Stomach (tissue), 9 donors: ENCODE measurements around the gene ABCG5. TPM values are rescaled to one million over a fixed set of nuclear protein-coding genes. Genes with fewer than 3 reads are reported as not detected.

Source experiments
- DNase-seq, 2 donors: peaks; one replicate each; pipeline versions ENCODE4 v3.0.0 to v3.0.0-alpha.2; 2013 to 2019
- H3K27ac ChIP-seq, 5 donors: fragments of 200-600 bp in 4 of 5; sonication (generic) in 4 of 5; one replicate each; pipeline ENCODE4 v1.5.1; 2013 to 2019; ENCODE audit warnings: mild to moderate bottlenecking in 1 of 5, moderate library complexity in 1 of 5
- H3K27me3 ChIP-seq, 3 donors: fragments of 200-600 bp; sonication (generic); one replicate each; pipeline ENCODE4 v1.5.1; 2017 to 2019; ENCODE audit warnings: mixed run types in 1 of 3
- H3K36me3 ChIP-seq, 4 donors: fragments of 200-600 bp; sonication (generic); 1 replicate in 3 of 4; 2 replicates in 1 of 4; pipeline ENCODE4 v1.5.1; 2016 to 2019
- H3K4me1 ChIP-seq, 4 donors: fragments of 200-600 bp; sonication (generic); one replicate each; pipeline ENCODE4 v1.5.1; 2016 to 2019
- H3K4me3 ChIP-seq, 4 donors: fragments of 200-600 bp; sonication (generic) in 3 of 4; one replicate each; pipeline ENCODE4 v1.5.1; 2016 to 2019; ENCODE audit warnings: mild to moderate bottlenecking in 1 of 4
- H3K9me3 ChIP-seq, 4 donors: fragments of 200-600 bp; sonication (generic); one replicate each; pipeline ENCODE4 v1.5.1; 2016 to 2019
- CTCF ChIP-seq, 7 experiments: fragments of 450-650 bp in 4 of 7; fragments of 200-600 bp in 3 of 7; sonication (generic) in 3 of 7; IDR thresholded peaks; one replicate each; pipeline ENCODE4 v1.5.1; 2016 to 2019; ENCODE audit warnings: antibody characterized with exemption in 7 of 7, control low read depth in 2 of 7, mild to moderate bottlenecking in 1 of 7
- EP300 ChIP-seq: sonication (generic); formaldehyde crosslinking; IDR thresholded peaks from one replicate; pipeline ENCODE4 v1.6.1; 2017; ENCODE audit warnings: antibody characterized with exemption
- POLR2A ChIP-seq, 4 donors: fragments of 450-650 bp; IDR thresholded peaks; one replicate each; pipeline ENCODE4 v1.6.1; 2016; ENCODE audit warnings: antibody characterized with exemption in 4 of 4, control low read depth in 2 of 4, mild to moderate bottlenecking in 1 of 4, moderate library complexity in 1 of 4
- POLR2AphosphoS5 ChIP-seq, 3 donors: sonication (generic); formaldehyde crosslinking; IDR thresholded peaks; one replicate each; pipeline ENCODE4 v1.6.1; 2016; ENCODE audit warnings: antibody characterized with exemption in 3 of 3
- WGBS, 5 donors: extraction: QIAGEN DNeasy Blood & Tissue Kit in 3 of 5; methylation state at CpG; one replicate each; pipeline versions ENCODE4 v1.1.5 to v1.1.7; 2013 to 2018; 5-methylcytosine and 5-hydroxymethylcytosine counted together
- intact Hi-C: fragments of 100-400 bp; cut with DNase I; formaldehyde crosslinking; loops from one replicate; pipeline ENCODE4 v1.15.1; 2023; ENCODE audit warnings: low total_unique reads
- polyA plus RNA-seq, 3 donors: library from polyadenylated mRNA; stranded (reverse); fragments of 200-250 nt; gene quantifications; one replicate each; pipeline ENCODE4 v1.2.3, GENCODE V29; 2013
- total RNA-seq, 5 donors: library from RNA; depleted of rRNA; stranded (reverse); fragments of >200 nt; gene quantifications; one replicate each; pipeline versions ENCODE4 v1.1.0 to v1.2.3, GENCODE V29; 2014 to 2016
- donor health status: healthy with polysubstance abuse.
- donor health status: Bipolar disorder and iron deficiency.
- donor health status: healthy.

Gene ABCG5
- total and polyA plus RNA-seq, 8 donors, result 0.92 TPM; not detected in 7

GRCh38 chr2:43812947-43813346 is 25.7 kb downstream of the ABCG5 start:
- DNase-seq, result no peak
- intact Hi-C loops, result no loop called here
- Histone ChIP-seq H3K9me3 (no peaks in the 10 kb centered on the region), H3K4me1 (peaks cover 0 to under 1% (median 0%) of the 10 kb centered on the region in 4 donors), H3K4me3 (no peak overlapping the region), H3K27me3 (no peaks in the 10 kb centered on the region), H3K36me3 (peaks cover 5 to 36% (median 27%) of the 10 kb centered on the region in 4 donors), H3K27ac (no peak overlapping the region)
- 50 to 70% (median 66%) methylated on average over 2 of the region's 2 CpGs for WGBS, 5 donors
- TF ChIP-seq EP300 (no peak), CTCF (IDR thresholded peaks at IDR 0.05) (no peak), POLR2AphosphoS5 (IDR thresholded peaks at IDR 0.05) (no peak), POLR2A (IDR thresholded peaks at IDR 0.05) (no peak)

- Histone ChIP-seq H3K4me1 (no peaks in the 10 kb centered on the region), H3K27ac (no peak overlapping the region), H3K36me3 (peaks cover 5 to 41% (median 30%) of the 10 kb centered on the region in 4 donors), H3K27me3 (no peaks in the 10 kb centered on the region), H3K9me3 (no peaks in the 10 kb centered on the region), H3K4me3 (no peak overlapping the region)
- DNase-seq, result no peak
- 62 to 94% (median 77%) methylated on average over 2 of the region's 2 CpGs for WGBS, 5 donors
- no peak for TF ChIP-seq POLR2AphosphoS5 (IDR thresholded peaks at IDR 0.05)
- intact Hi-C loops, result no loop called here
Measured at GRCh38 chr2:43812006-43812405, 26.6 kb downstream of the ABCG5 start.

GRCh38 chr2:43810888-43811287 is 27.8 kb downstream of the ABCG5 start:
- no peak overlapping the region for H3K4me3 ChIP-seq
- intact Hi-C loops, result no loop called here
- no peaks in the 10 kb centered on the region for H3K9me3 ChIP-seq
- 65 to 85% (median 75%) methylated on average over 1 of the region's 1 CpG for WGBS, 5 donors
- H3K27ac ChIP-seq, result no peak overlapping the region
- peaks cover 5 to 52% (median 32%) of the 10 kb centered on the region in 4 donors for H3K36me3 ChIP-seq
- no peak for DNase-seq
- peaks cover 0 to 11% (median 2%) of the 10 kb centered on the region in 4 donors for H3K4me1 ChIP-seq
- TF ChIP-seq CTCF (IDR thresholded peaks at IDR 0.05) (no peak), POLR2A (IDR thresholded peaks at IDR 0.05) (no peak), EP300 (no peak), POLR2AphosphoS5 (IDR thresholded peaks at IDR 0.05) (no peak)
- no peaks in the 10 kb centered on the region for H3K27me3 ChIP-seq

GRCh38 chr2:43810452-43810851 is 28.2 kb downstream of the ABCG5 start:
- Histone ChIP-seq H3K36me3 (peaks cover 5 to 56% (median 37%) of the 10 kb centered on the region in 4 donors), H3K4me3 (no peak overlapping the region), H3K9me3 (no peaks in the 10 kb centered on the region), H3K27ac (no peak overlapping the region), H3K27me3 (no peaks in the 10 kb centered on the region), H3K4me1 (peaks cover 0 to 12% (median 2%) of the 10 kb centered on the region in 4 donors)
- DNase-seq, result no peak
- WGBS, 5 donors, result 77 to 89% (median 80%) methylated on average over 2 of the region's 2 CpGs
- TF ChIP-seq EP300 (no peak), POLR2AphosphoS5 (IDR thresholded peaks at IDR 0.05) (no peak), POLR2A (IDR thresholded peaks at IDR 0.05) (no peak), CTCF (IDR thresholded peaks at IDR 0.05) (no peak)
- intact Hi-C loops, result no loop called here

GRCh38 chr2:43806719-43807031 is 32.0 kb downstream of the ABCG5 start:
- Histone ChIP-seq H3K27ac (no peak overlapping the region), H3K9me3 (no peaks in the 10 kb centered on the region), H3K4me1 (peaks cover 0 to 15% (median 2%) of the 10 kb centered on the region in 4 donors), H3K4me3 (no peak overlapping the region), H3K27me3 (no peaks in the 10 kb centered on the region), H3K36me3 (peaks cover 0 to 59% (median 46%) of the 10 kb centered on the region in 4 donors)
- no peak for DNase-seq
- 48 to 69% (median 63%) methylated on average over 2 of the region's 2 CpGs for WGBS, 5 donors
- no peak for TF ChIP-seq POLR2AphosphoS5 (IDR thresholded peaks at IDR 0.05)
- no peak for TF ChIP-seq CTCF (IDR thresholded peaks at IDR 0.05)
- no peak for TF ChIP-seq POLR2A (IDR thresholded peaks at IDR 0.05)
- TF ChIP-seq EP300, result no peak
- intact Hi-C loops, result no loop called here
